ENCODE measurements around the gene OR5K2. TPM values are rescaled to one million over a fixed set of nuclear protein-coding genes. Genes with fewer than 3 reads are reported as not detected.

Gene OR5K2
- total and polyA plus RNA-seq, 10 of the 15 experiments (the other 5 are each of a cell fraction or from before 2014, with no cell fraction given): 0.12 TPM; not detected in 9

DNA sequence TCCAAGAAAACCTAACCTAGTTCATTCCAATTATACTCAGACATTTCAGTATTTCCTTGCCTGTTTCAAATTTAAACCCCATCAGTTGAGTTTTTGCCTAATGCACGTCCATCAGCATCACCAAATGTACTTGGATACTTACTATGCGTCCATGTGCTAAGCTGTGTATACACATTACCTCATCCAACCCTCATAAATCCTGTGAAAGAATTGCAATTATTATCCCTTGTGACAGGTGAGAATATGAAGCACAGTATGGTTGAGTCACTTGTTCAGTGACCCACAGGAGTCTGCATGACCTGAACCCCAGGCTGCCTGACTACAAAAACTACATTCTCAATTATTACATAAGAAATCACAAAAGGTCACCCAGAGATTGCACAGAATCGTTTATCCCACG lies 2.5 kb downstream of the OR5K2 start:
- ChIA-PET SMC1A (ENCODE audit: uncharacterized antibody, unreplicated experiment) (no interaction called here), POLR2A (no interaction called here), RAD21 (ENCODE audit: unreplicated experiment) (no interaction called here), CTCF (interaction anchor here (1.1 kb wide), 2 partner anchors 13 to 17 kb away, joined by 3 read pairs; no protein-coding TSS in a partner anchor)
- H3K9ac ChIP-seq (ENCODE audit: control insufficient read depth, insufficient read depth, low read length): no peak overlapping the region
- TF ChIP-seq JUNB (IDR thresholded peaks at IDR 0.05) (no peak), ZNF207 (IDR thresholded peaks at IDR 0.05; ENCODE audit: borderline replicate concordance) (no peak), BACH1 (IDR thresholded peaks at IDR 0.05; ENCODE audit: borderline replicate concordance) (no peak), MYB (IDR thresholded peaks at IDR 0.05; ENCODE audit: borderline replicate concordance, low read depth, low read length) (no peak)
- TF ChIP-seq, protein P1, sequence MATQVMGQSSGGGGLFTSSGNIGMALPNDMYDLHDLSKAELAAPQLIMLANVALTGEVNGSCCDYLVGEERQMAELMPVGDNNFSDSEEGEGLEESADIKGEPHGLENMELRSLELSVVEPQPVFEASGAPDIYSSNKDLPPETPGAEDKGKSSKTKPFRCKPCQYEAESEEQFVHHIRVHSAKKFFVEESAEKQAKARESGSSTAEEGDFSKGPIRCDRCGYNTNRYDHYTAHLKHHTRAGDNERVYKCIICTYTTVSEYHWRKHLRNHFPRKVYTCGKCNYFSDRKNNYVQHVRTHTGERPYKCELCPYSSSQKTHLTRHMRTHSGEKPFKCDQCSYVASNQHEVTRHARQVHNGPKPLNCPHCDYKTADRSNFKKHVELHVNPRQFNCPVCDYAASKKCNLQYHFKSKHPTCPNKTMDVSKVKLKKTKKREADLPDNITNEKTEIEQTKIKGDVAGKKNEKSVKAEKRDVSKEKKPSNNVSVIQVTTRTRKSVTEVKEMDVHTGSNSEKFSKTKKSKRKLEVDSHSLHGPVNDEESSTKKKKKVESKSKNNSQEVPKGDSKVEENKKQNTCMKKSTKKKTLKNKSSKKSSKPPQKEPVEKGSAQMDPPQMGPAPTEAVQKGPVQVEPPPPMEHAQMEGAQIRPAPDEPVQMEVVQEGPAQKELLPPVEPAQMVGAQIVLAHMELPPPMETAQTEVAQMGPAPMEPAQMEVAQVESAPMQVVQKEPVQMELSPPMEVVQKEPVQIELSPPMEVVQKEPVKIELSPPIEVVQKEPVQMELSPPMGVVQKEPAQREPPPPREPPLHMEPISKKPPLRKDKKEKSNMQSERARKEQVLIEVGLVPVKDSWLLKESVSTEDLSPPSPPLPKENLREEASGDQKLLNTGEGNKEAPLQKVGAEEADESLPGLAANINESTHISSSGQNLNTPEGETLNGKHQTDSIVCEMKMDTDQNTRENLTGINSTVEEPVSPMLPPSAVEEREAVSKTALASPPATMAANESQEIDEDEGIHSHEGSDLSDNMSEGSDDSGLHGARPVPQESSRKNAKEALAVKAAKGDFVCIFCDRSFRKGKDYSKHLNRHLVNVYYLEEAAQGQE (IDR thresholded peaks at IDR 0.05; ENCODE audit: low read depth, low read length): no peak
- TF ChIP-seq, protein P2, sequence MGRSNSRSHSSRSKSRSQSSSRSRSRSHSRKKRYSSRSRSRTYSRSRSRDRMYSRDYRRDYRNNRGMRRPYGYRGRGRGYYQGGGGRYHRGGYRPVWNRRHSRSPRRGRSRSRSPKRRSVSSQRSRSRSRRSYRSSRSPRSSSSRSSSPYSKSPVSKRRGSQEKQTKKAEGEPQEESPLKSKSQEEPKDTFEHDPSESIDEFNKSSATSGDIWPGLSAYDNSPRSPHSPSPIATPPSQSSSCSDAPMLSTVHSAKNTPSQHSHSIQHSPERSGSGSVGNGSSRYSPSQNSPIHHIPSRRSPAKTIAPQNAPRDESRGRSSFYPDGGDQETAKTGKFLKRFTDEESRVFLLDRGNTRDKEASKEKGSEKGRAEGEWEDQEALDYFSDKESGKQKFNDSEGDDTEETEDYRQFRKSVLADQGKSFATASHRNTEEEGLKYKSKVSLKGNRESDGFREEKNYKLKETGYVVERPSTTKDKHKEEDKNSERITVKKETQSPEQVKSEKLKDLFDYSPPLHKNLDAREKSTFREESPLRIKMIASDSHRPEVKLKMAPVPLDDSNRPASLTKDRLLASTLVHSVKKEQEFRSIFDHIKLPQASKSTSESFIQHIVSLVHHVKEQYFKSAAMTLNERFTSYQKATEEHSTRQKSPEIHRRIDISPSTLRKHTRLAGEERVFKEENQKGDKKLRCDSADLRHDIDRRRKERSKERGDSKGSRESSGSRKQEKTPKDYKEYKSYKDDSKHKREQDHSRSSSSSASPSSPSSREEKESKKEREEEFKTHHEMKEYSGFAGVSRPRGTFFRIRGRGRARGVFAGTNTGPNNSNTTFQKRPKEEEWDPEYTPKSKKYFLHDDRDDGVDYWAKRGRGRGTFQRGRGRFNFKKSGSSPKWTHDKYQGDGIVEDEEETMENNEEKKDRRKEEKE (IDR thresholded peaks at IDR 0.05): no peak
- no peaks in the 10 kb centered on the region for H3K4me1 ChIP-seq (ENCODE audit: control insufficient read depth, insufficient read depth, low read length)
- H3K27ac ChIP-seq (ENCODE audit: control insufficient read depth, insufficient read depth): no peak overlapping the region
- BruUV-seq (replicated peaks): no TSS peak
- DNase-seq (ENCODE audit: low read depth, low spot score) (no peak), FAIRE-seq (no peak), ATAC-seq (no peak)
- 86% methylated on average over 4 of the region's 4 CpGs for WGBS (ENCODE audit: insufficient coverage, insufficient replicate concordance, low lambda C conversion rate, missing lambda C conversion rate)
- intact Hi-C loops (cut with micrococcal nuclease; ENCODE audit: unreplicated experiment): no loop called here
- H3K4me3 ChIP-seq: no peak overlapping the region
- H3K79me2 ChIP-seq (ENCODE audit: control insufficient read depth, insufficient read depth, low read length): no peaks in the 10 kb centered on the region
- H3K27me3 ChIP-seq (replicated peaks in 1 of 2; ENCODE audit: control insufficient read depth in 2 of 2, insufficient read depth in 2 of 2, low read length in 1 of 2): no peaks in the 10 kb centered on the region
- in situ Hi-C loops (cut with MboI): no loop called here
- H3K9me3 ChIP-seq (replicated peaks; ENCODE audit: control insufficient read depth, insufficient read depth, low read length): no peaks in the 10 kb centered on the region
- no peak overlapping the region for H2AFZ ChIP-seq (ENCODE audit: control insufficient read depth, low read depth, low read length)
- H3K36me3 ChIP-seq (ENCODE audit: control insufficient read depth in 2 of 2, insufficient read depth in 2 of 2, low read length in 1 of 2): no peaks in the 10 kb centered on the region
- no peak overlapping the region for H3K4me2 ChIP-seq (ENCODE audit: control insufficient read depth, insufficient read depth)
- no peaks in the 10 kb centered on the region for H4K20me1 ChIP-seq (ENCODE audit: control insufficient read depth, insufficient read depth)

Data from GM12878 (cell line).